HUES48 (cell line): ENCODE measurements around the gene PDGFRB.

ENCODE experiments used
- H3K27ac ChIP-seq: one replicate; pipeline ENCODE4 v1.7.0; 2013; ENCODE audit warnings: low read depth, low read length, inconsistent platforms
- H3K27me3 ChIP-seq: 2 replicates; pipeline ENCODE4 v1.6.1; 2013; ENCODE audit warnings: mild to moderate bottlenecking, low read length; ENCODE audit not compliant: control insufficient read depth, insufficient read depth
- H3K36me3 ChIP-seq: 2 replicates; pipeline ENCODE4 v1.6.1; 2013; ENCODE audit warnings: low read length; ENCODE audit not compliant: control insufficient read depth, insufficient read depth
- H3K4me1 ChIP-seq: 2 replicates; pipeline ENCODE4 v1.6.1; 2013; ENCODE audit warnings: mild to moderate bottlenecking, low read length; ENCODE audit not compliant: control insufficient read depth, insufficient read depth
- H3K4me3 ChIP-seq: 2 replicates; pipeline ENCODE4 v1.5.1; 2013; ENCODE audit warnings: mild to moderate bottlenecking, low read depth, low read length
- H3K9ac ChIP-seq: 2 replicates; pipeline ENCODE4 v1.6.1; 2013; ENCODE audit warnings: mild to moderate bottlenecking, low read depth, low read length, moderate library complexity
- H3K9me3 ChIP-seq: 2 replicates; pipeline ENCODE4 v1.6.1; 2013; ENCODE audit warnings: low read length; ENCODE audit not compliant: control insufficient read depth, insufficient read depth

Gene PDGFRB

DNA sequence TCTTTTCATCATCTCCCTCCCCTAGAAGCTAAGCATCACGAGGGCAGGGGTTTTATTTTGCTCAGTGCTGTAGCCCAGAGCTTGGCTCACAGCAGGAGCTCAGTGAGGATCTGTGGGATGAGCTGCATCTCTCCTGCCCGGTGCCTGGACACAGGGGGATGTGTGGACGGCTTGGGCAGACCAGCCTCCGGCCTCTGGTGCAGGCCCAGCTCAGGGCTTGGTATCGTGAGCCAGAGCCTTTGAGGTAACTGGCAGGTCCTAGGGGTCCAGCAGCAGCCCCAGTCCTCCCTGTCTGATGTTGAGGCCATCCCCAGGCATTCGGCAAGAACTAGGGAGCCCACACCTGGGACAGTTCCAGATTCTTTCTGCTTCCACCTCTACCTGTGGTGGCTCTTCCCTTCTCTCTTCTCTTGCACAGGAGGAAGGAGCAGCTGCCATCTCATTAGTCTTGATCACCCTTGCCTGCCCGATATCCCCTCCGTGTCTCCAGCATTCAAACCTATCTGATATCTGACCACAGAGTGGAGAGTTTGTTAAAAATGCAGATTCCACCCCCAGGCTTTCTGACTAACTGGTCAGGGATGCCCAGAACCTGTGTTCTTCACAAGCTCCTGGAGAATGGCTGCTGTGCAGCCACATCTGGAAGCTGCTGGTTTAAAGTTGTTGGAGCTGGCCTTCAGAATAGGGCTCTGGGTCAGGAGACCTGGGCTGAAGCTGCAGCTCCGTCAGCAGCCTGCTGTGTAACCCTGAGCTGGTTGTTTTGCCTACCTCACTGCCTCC, 26.3 kb upstream of the PDGFRB start:
- peaks cover 23% of the 10 kb centered on the region for H3K27me3 ChIP-seq
- H3K4me1 ChIP-seq, result peaks cover 15% of the 10 kb centered on the region; the same call in 1 of the 2 replicates
- H3K27ac ChIP-seq, result no peak overlapping the region

DNA sequence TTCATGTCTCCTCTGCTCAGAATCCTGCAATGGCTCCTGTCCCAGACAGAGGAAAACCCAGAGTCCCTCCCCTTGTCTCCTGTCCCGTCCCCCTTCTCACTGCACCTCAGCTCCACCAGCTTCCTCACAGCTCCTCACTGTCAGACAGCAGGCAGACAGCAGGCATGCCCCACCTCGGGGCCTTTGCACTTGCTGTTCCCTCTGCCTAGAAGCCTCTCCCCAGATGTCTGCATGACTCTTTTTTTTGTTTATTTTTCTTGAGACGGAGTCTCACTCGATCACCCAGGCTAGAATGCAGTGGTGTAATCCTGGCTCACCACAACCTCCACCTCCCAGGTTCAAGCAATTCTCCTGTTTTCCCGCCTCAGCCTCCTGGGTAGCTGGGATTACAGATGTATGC, 25.4 kb upstream of the PDGFRB start:
- Histone ChIP-seq H3K27me3 (peaks cover 15% of the 10 kb centered on the region), H3K9ac (no peak overlapping the region), H3K36me3 (no peaks in the 10 kb centered on the region), H3K9me3 (no peaks in the 10 kb centered on the region), H3K4me1 (peaks cover 9% of the 10 kb centered on the region; the same call in 1 of the 2 replicates), H3K4me3 (no peak overlapping the region), H3K27ac (no peak overlapping the region)

More for the DNA sequence above, 26.3 kb upstream of the PDGFRB start:
- no peaks in the 10 kb centered on the region for H3K36me3 ChIP-seq
- H3K9me3 ChIP-seq, result no peaks in the 10 kb centered on the region
- no peak overlapping the region for H3K4me3 ChIP-seq
- H3K9ac ChIP-seq, result no peak overlapping the region

DNA sequence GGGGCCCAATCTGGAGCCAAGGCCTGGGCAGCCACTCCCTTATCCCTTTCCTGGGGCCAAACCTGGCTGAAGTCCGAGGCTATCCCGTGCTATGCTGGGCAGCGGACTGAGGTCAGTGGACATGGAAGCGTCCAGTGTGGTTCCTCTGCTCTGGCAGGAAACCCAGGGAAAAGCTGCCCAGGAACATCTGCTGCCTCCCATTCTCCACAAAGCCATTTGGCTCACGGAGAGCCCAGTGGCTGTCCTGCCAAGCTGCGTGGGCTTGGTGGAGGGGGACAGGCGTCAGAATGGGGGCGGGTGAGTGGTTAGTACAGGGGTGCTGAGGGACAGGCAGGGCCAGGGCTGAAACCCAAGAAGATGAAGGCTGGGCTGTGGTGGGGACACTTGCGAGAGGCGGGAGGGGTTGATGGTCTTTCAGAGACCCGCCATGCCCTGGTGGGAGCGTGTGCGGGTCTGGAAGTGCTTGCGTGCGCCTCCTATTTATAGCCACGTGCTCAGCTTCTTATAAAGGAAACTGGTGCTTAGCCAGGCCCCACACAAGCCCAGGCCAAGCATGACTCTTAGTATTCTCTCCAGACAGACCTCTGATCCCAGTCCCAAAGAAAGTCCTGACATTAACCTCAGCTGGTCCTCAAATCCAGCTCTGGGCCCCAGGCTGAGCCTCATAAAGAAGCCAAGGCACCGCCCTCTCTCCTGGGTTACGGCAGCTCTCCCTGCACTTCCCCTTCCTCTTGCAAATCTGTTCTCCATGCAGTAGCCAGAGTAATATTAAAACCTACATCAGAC, 24.8 kb upstream of the PDGFRB start:
- Histone ChIP-seq H3K9ac (no peak overlapping the region), H3K4me1 (peaks cover 3% of the 10 kb centered on the region; the same call in 1 of the 2 replicates), H3K4me3 (no peak overlapping the region), H3K9me3 (no peaks in the 10 kb centered on the region), H3K27me3 (peaks cover 12% of the 10 kb centered on the region), H3K27ac (no peak overlapping the region), H3K36me3 (no peaks in the 10 kb centered on the region)

GRCh38 chr5:150179019-150179620, 23.5 kb upstream of the PDGFRB start:
- H3K27ac ChIP-seq, result no peak overlapping the region
- no peak overlapping the region for H3K9ac ChIP-seq
- no peak overlapping the region for H3K4me3 ChIP-seq
- H3K36me3 ChIP-seq, result no peaks in the 10 kb centered on the region
- H3K27me3 ChIP-seq, result peaks cover 9% of the 10 kb centered on the region; the same call in 1 of the 2 replicates
- no peaks in the 10 kb centered on the region for H3K9me3 ChIP-seq
- H3K4me1 ChIP-seq, result no peaks in the 10 kb centered on the region

DNA sequence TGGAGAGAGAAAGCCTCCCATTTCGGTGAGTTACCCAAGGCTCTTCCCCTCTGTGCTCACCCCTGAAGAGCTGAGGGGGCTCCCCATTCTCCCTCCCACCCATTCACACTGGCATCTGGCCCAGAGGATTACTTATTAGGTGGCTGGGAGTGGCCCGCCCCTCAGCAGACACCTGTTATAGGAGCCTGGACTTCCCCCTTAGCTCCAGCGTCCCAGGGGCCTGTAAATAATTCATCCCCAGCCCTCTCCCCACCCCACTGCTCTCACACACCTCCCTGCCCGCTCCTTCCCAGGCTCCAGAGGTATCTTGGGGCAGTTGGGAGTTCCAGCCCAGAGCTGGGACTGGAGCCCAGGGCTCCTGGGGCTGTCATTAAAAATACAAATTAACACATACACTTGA, 22.6 kb upstream of the PDGFRB start:
- H3K4me3 ChIP-seq, result no peak overlapping the region
- H3K9ac ChIP-seq, result no peak overlapping the region
- peaks cover 16% of the 10 kb centered on the region for H3K27me3 ChIP-seq
- no peaks in the 10 kb centered on the region for H3K4me1 ChIP-seq
- H3K36me3 ChIP-seq, result no peaks in the 10 kb centered on the region
- H3K27ac ChIP-seq, result no peak overlapping the region
- no peaks in the 10 kb centered on the region for H3K9me3 ChIP-seq

DNA sequence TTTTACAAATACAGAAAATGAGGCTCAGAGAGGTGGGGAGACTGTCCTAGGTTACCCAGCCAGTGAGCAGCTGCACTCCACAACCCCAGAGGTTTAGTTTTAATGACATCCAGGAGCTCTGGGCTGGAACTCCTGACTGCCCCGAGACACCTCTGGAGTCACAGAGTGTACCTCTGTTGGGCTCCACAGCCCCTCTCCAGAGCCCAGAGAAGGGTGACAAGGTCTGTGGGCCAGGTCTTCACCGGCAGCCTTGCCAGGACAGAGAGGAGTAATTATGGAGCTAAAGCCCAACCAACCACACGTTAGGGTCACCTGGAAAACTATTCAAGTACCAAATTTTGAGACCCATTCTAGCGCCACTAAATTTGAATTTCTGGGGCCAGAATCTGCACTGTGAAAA, 22.1 kb upstream of the PDGFRB start:
- Histone ChIP-seq H3K9ac (no peak overlapping the region), H3K9me3 (no peaks in the 10 kb centered on the region), H3K36me3 (no peaks in the 10 kb centered on the region), H3K27ac (no peak overlapping the region), H3K4me1 (no peaks in the 10 kb centered on the region), H3K27me3 (peaks cover 21% of the 10 kb centered on the region), H3K4me3 (no peak overlapping the region)

GRCh38 chr5:150176745-150177477, 21.3 kb upstream of the PDGFRB start:
- Histone ChIP-seq H3K36me3 (no peaks in the 10 kb centered on the region), H3K9me3 (no peaks in the 10 kb centered on the region), H3K4me3 (no peak overlapping the region), H3K27ac (no peak overlapping the region), H3K9ac (no peak overlapping the region), H3K27me3 (peaks cover 30% of the 10 kb centered on the region), H3K4me1 (no peaks in the 10 kb centered on the region)

DNA sequence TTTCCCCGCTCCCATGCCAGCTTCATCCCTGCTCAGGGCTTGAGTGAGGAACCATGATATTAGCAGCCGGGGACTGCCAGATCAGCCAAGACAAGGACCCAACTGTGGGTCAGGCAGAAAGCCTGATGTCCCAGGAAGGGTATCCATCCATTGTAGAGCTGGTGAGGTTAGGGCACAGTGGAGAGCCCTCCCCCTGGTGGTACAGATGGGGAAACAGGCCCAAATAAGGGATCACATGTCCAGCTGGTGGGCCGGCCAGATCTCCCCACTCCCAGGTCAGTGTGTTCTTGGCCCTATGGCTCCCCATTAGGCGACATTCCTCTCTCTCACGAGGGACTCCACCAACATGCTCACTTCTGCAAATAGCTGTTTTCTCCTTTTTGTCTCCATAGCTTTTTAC, 19.9 kb upstream of the PDGFRB start:
- no peaks in the 10 kb centered on the region for H3K36me3 ChIP-seq
- H3K4me3 ChIP-seq, result no peak overlapping the region
- H3K4me1 ChIP-seq, result no peaks in the 10 kb centered on the region
- H3K9ac ChIP-seq, result no peak overlapping the region
- H3K27me3 ChIP-seq, result peaks cover 42% of the 10 kb centered on the region
- no peak overlapping the region for H3K27ac ChIP-seq
- H3K9me3 ChIP-seq, result no peaks in the 10 kb centered on the region

DNA sequence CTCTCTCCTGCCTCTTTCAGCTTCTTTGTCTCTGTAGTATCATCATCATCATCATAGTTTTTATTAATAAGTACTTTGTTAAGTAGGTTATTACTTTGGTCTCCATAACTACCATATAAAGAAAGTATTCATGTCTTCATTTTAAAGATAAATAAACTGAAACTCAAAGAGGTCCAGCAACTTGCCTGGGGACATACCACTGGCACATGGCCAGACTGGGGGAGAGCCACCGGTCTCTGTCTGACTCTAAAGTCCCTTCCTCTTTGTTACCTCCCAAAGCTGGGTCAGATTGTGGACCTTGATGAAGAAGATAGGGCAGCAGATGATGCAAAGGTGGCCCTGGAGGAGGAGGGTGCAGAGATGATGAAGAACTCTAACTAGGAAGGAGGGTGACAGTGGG, 19.4 kb upstream of the PDGFRB start:
- no peaks in the 10 kb centered on the region for H3K9me3 ChIP-seq
- H3K4me1 ChIP-seq, result no peaks in the 10 kb centered on the region
- H3K36me3 ChIP-seq, result no peaks in the 10 kb centered on the region
- H3K9ac ChIP-seq, result no peak overlapping the region
- no peak overlapping the region for H3K27ac ChIP-seq
- H3K4me3 ChIP-seq, result no peak overlapping the region
- H3K27me3 ChIP-seq, result peaks cover 47% of the 10 kb centered on the region

GRCh38 chr5:150174285-150174684, 18.6 kb upstream of the PDGFRB start:
- no peak overlapping the region for H3K9ac ChIP-seq
- no peak overlapping the region for H3K4me3 ChIP-seq
- no peaks in the 10 kb centered on the region for H3K9me3 ChIP-seq
- H3K27ac ChIP-seq, result no peak overlapping the region
- no peaks in the 10 kb centered on the region for H3K36me3 ChIP-seq
- no peaks in the 10 kb centered on the region for H3K4me1 ChIP-seq
- H3K27me3 ChIP-seq, result peaks cover 55% of the 10 kb centered on the region
